Measurements from ENCODE around the gene FREM2.

FREM2 gene

GRCh38 chr13:38883783-38884182 is 196.9 kb downstream of the FREM2 start:
- no peak for DNase-seq (ENCODE audit: low read depth in 2 of 2, low spot score in 1 of 2)

- no peak for DNase-seq (ENCODE audit: low read depth in 2 of 2, low spot score in 1 of 2)
Measured at GRCh38 chr13:38888309-38888708, 201.4 kb downstream of the FREM2 start.

GRCh38 chr13:38895075-38895474 is 208.2 kb downstream of the FREM2 start:
- DNase-seq (ENCODE audit: low read depth in 2 of 2, low spot score in 1 of 2): no peak

- DNase-seq (ENCODE audit: low read depth in 2 of 2, low spot score in 1 of 2): no peak
Measured at GRCh38 chr13:38897521-38897920, 210.6 kb downstream of the FREM2 start.

GRCh38 chr13:38898481-38898880 is 211.6 kb downstream of the FREM2 start:
- DNase-seq (ENCODE audit: low read depth in 2 of 2, low spot score in 1 of 2): no peak

- DNase-seq (ENCODE audit: low read depth in 2 of 2, low spot score in 1 of 2): no peak
Measured at GRCh38 chr13:38899571-38899970, 212.7 kb downstream of the FREM2 start.

GRCh38 chr13:38900188-38900587 is 213.3 kb downstream of the FREM2 start:
- DNase-seq (ENCODE audit: low read depth in 2 of 2, low spot score in 1 of 2): no peak

- no peak for DNase-seq (ENCODE audit: low read depth in 2 of 2, low spot score in 1 of 2)
Measured at GRCh38 chr13:38902551-38902950, 215.7 kb downstream of the FREM2 start.

- no peak for DNase-seq (ENCODE audit: low read depth in 2 of 2, low spot score in 1 of 2)
Measured at GRCh38 chr13:38905081-38905480, 218.2 kb downstream of the FREM2 start.

- no peak for DNase-seq (ENCODE audit: low read depth in 2 of 2, low spot score in 1 of 2)
Measured at GRCh38 chr13:38905861-38906260, 219.0 kb downstream of the FREM2 start.

- no peak for DNase-seq (ENCODE audit: low read depth in 2 of 2, low spot score in 1 of 2)
Measured at GRCh38 chr13:38908574-38908973, 221.7 kb downstream of the FREM2 start.

- no peak for DNase-seq (ENCODE audit: low read depth in 2 of 2, low spot score in 1 of 2)
Measured at GRCh38 chr13:38914070-38914469, 227.2 kb downstream of the FREM2 start.

- no peak for DNase-seq (ENCODE audit: low read depth in 2 of 2, low spot score in 1 of 2)
Measured at GRCh38 chr13:38921081-38921480, 234.2 kb downstream of the FREM2 start.

GRCh38 chr13:38922170-38922569 is 235.3 kb downstream of the FREM2 start:
- no peak for DNase-seq (ENCODE audit: low read depth in 2 of 2, low spot score in 1 of 2)

GRCh38 chr13:38933786-38934185 is 246.9 kb downstream of the FREM2 start:
- DNase-seq (ENCODE audit: low read depth in 2 of 2, low spot score in 1 of 2): no peak

Data from stimulated activated CD8-positive, alpha-beta memory T cell treated with anti-CD3 and anti-CD28 coated beads, Interleukin-4, amount 100 ng/mL, for 1 hour (primary cell).